ENCODE results near the gene CEP170B.

DNA sequence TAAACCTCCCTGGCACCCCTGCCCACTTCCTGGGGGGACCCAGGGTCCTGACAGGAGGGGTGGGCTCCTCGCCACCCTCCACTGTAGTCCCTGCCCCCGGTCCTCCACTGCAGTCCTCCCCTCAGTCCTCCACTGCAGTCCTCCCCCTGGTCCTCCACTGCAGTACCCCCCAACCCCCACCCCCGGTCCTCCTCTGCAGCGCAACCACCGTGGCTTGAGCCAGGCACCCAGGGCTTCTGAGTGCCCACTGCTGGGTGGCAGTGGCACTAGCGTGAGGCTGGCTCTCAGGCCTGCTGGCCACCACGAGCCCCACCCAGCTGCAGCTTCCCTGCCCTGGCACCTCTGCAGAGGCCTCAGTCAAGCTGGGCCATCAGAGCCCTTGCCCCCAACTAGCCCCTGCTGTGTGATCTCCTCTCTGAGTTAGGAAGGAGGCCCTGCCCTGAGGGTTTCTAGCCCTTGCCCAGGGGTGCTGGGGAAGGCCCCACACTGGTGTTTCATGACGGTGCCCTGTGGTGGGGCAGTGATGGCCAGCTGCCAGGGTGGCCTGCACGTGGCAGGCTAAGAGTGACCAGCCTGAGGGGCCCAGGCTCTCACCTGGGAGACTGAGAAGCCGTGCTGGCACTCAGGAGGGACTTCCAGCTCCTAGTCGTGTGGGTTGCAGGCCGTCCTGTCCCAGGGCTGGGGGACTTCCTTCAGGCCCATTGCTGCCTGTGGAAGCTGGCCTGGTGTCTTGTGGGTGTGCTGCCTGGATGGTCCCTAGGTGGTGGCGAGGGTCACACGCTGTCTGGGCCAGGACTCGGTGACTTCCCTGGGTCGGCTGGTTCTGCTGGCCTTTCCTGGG lies 9.7 kb downstream of the CEP170B start:
- TF ChIP-seq CTCF (IDR thresholded peaks at IDR 0.05) (no peak), POLR2A (IDR thresholded peaks at IDR 0.05) (no peak)
